Measurements from ENCODE around the gene CAP1. TPM values are rescaled to one million over a fixed set of nuclear protein-coding genes. Genes with fewer than 3 reads are reported as not detected.

The CAP1 gene
- total RNA-seq, 3 donors from 2014 or later, result 357 to 488 (median 444) TPM

GRCh38 chr1:40058097-40058452 is 17.5 kb downstream of the CAP1 start:
- TF ChIP-seq, protein P1, sequence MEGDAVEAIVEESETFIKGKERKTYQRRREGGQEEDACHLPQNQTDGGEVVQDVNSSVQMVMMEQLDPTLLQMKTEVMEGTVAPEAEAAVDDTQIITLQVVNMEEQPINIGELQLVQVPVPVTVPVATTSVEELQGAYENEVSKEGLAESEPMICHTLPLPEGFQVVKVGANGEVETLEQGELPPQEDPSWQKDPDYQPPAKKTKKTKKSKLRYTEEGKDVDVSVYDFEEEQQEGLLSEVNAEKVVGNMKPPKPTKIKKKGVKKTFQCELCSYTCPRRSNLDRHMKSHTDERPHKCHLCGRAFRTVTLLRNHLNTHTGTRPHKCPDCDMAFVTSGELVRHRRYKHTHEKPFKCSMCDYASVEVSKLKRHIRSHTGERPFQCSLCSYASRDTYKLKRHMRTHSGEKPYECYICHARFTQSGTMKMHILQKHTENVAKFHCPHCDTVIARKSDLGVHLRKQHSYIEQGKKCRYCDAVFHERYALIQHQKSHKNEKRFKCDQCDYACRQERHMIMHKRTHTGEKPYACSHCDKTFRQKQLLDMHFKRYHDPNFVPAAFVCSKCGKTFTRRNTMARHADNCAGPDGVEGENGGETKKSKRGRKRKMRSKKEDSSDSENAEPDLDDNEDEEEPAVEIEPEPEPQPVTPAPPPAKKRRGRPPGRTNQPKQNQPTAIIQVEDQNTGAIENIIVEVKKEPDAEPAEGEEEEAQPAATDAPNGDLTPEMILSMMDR (IDR thresholded peaks at IDR 0.05), result no peak
- ATAC-seq (no peak), DNase-seq (no peak)
- Histone ChIP-seq H3K36me3 (ENCODE audit: low read depth) (no peaks in the 10 kb centered on the region), H3K9me3 (no peaks in the 10 kb centered on the region), H3K4me3 (no peak overlapping the region), H3K4me1 (ENCODE audit: low read depth) (peaks cover 51% of the 10 kb centered on the region)
- intact Hi-C loops (cut with DNase I, micrococcal nuclease), result no loop called here

- H3K9me3 ChIP-seq, result no peaks in the 10 kb centered on the region
- H3K36me3 ChIP-seq (ENCODE audit: low read depth), result no peaks in the 10 kb centered on the region
- DNase-seq, result no peak
- ATAC-seq, result peak; percentile 64
- TF ChIP-seq, protein P1 (IDR thresholded peaks at IDR 0.05), result no peak
- no peak overlapping the region for H3K4me3 ChIP-seq
- H3K4me1 ChIP-seq (ENCODE audit: low read depth), result peaks cover 51% of the 10 kb centered on the region
- intact Hi-C loops (cut with DNase I, micrococcal nuclease), result no loop called here
Measured at GRCh38 chr1:40058453-40059337, 18.2 kb downstream of the CAP1 start.

DNA sequence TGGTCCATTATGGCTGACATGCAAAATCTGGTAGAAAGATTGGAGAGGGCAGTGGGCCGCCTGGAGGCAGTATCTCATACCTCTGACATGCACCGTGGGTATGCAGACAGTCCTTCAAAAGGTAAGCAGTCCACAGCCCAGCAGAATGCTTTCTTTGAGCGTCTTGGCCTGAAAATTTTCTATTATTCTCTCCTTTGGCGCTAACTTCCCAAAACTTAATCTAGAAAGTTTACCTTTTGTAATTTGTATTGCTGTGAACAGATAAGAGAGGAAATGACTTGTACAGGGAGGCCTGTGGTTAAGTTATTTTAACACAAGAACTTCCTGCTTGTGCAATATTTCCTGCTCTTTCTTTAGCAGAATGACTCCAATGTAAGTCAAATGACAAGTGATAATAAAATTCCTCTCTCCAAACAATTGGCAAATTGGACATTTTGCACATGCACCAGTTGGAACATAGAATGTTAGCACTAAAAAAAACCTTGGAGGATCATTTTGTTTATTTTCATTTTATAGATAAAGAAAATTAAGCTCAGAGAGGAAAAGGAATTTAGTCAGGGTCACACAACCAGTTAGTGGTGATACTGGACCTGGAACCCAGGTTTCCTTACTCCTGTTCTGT is 18.9 kb downstream of the CAP1 start:
- Histone ChIP-seq H3K36me3 (ENCODE audit: low read depth) (no peaks in the 10 kb centered on the region), H3K4me1 (ENCODE audit: low read depth) (peaks cover 50% of the 10 kb centered on the region), H3K4me3 (no peak overlapping the region), H3K9me3 (no peaks in the 10 kb centered on the region)
- TF ChIP-seq, protein P1 (IDR thresholded peaks at IDR 0.05), result no peak
- ATAC-seq (peak; percentile 90), DNase-seq (no peak)
- intact Hi-C loops (cut with DNase I, micrococcal nuclease), result no loop called here

- H3K4me3 ChIP-seq, result no peak overlapping the region
- ATAC-seq (no peak), DNase-seq (no peak)
- H3K36me3 ChIP-seq (ENCODE audit: low read depth), result no peaks in the 10 kb centered on the region
- no peaks in the 10 kb centered on the region for H3K9me3 ChIP-seq
- peaks cover 46% of the 10 kb centered on the region for H3K4me1 ChIP-seq (ENCODE audit: low read depth)
- TF ChIP-seq, protein P1 (IDR thresholded peaks at IDR 0.05), result no peak
- intact Hi-C loops (cut with DNase I, micrococcal nuclease), result no loop called here
Measured at GRCh38 chr1:40059960-40060750, 19.6 kb downstream of the CAP1 start.

- ATAC-seq (peak; percentile 63), DNase-seq (no peak)
- H3K9me3 ChIP-seq, result no peaks in the 10 kb centered on the region
- H3K4me1 ChIP-seq (ENCODE audit: low read depth), result peaks cover 4% of the 10 kb centered on the region
- TF ChIP-seq, protein P1 (IDR thresholded peaks at IDR 0.05), result no peak
- H3K36me3 ChIP-seq (ENCODE audit: low read depth), result peaks cover 6% of the 10 kb centered on the region
- intact Hi-C loops (cut with DNase I, micrococcal nuclease), result no loop called here
- H3K4me3 ChIP-seq, result no peak overlapping the region
Measured at GRCh38 chr1:40064797-40065499, 24.4 kb downstream of the CAP1 start.

All from mucosa of descending colon (tissue), 3 donors.